Naive B cell (primary cell): ENCODE results near the gene ZEB2. TPM values are rescaled to one million over a fixed set of nuclear protein-coding genes. Genes with fewer than 3 reads are reported as not detected.
A peak's percentile ranks its signal among the peaks of the same experiment; 100 is the strongest.

Source experiments
- ATAC-seq, 2 donors: fragments of 150-1000 bp; cut with Tn5 transposase; 2 replicates each; pipeline ENCODE4 v1.10.0; 2021; ENCODE audit warnings: low read depth in 2 of 2, mild to moderate bottlenecking in 2 of 2, moderate library complexity in 2 of 2
- DNase-seq: peaks from one replicate; pipeline ENCODE4 v3.0.0; 2022
- H3K27ac Mint-ChIP-seq, 6 donors: one replicate each; pipeline ENCODE4 v1.8.0; 2020 to 2022; ENCODE audit warnings: mild to moderate bottlenecking in 6 of 6, mixed read lengths in 6 of 6, moderate library complexity in 5 of 6, inconsistent platforms in 2 of 6
- H3K27me3 Mint-ChIP-seq, 3 donors: one replicate each; pipeline ENCODE4 v1.8.0; 2021 to 2022; ENCODE audit warnings: mixed read lengths in 3 of 3, mild to moderate bottlenecking in 1 of 3
- H3K36me3 Mint-ChIP-seq, 2 donors: one replicate each; pipeline ENCODE4 v1.8.0; 2020 to 2022; ENCODE audit warnings: mixed read lengths in 2 of 2, inconsistent platforms in 1 of 2, mild to moderate bottlenecking in 1 of 2
- H3K4me1 Mint-ChIP-seq, 3 donors: one replicate each; pipeline ENCODE4 v1.8.0; 2020 to 2022; ENCODE audit warnings: mixed read lengths in 3 of 3, inconsistent platforms in 1 of 3, mild to moderate bottlenecking in 1 of 3, moderate library complexity in 1 of 3
- H3K4me3 Mint-ChIP-seq, 8 donors: one replicate each; pipeline ENCODE4 v1.8.0; 2020 to 2022; ENCODE audit warnings: mild to moderate bottlenecking in 8 of 8, mixed read lengths in 8 of 8, moderate library complexity in 8 of 8, inconsistent platforms in 2 of 8
- H3K9me3 Mint-ChIP-seq, 7 donors: one replicate each; pipeline ENCODE4 v1.8.0; 2020 to 2022; ENCODE audit warnings: mixed read lengths in 7 of 7, mild to moderate bottlenecking in 5 of 7, inconsistent platforms in 2 of 7, moderate library complexity in 1 of 7
- polyA plus RNA-seq, 6 donors: library from polyadenylated mRNA; unstranded; fragments of 300-500 nt; fragmentation: Illumina TruSeq; gene quantifications; one replicate each; pipeline ENCODE4 v1.2.3, GENCODE V29; 2021; ENCODE audit warnings: low read depth in 6 of 6

The ZEB2 gene
- polyA plus RNA-seq, 6 donors from 2014 or later = 62.2 to 96.5 (median 73.1) TPM

- Mint-ChIP-seq H3K36me3 (peaks cover 7% of the 10 kb centered on the region in 2 donors), H3K4me1 (peaks cover 31 to 41% (median 33%) of the 10 kb centered on the region in 3 donors), H3K9me3 (no peaks in the 10 kb centered on the region), H3K27me3 (no peaks in the 10 kb centered on the region), H3K4me3 (no peak overlapping the region), H3K27ac (peak overlapping the region in 4 of 6 donors; percentile 0 to 58 (median 37))
- DNase-seq = no peak
- ATAC-seq = no peak
Measured at GRCh38 chr2:144467502-144468137, 52.3 kb downstream of the ZEB2 start.

- Mint-ChIP-seq H3K36me3 (peaks cover 7% of the 10 kb centered on the region in 2 donors), H3K4me3 (no peak overlapping the region), H3K9me3 (no peaks in the 10 kb centered on the region), H3K4me1 (peaks cover 36 to 50% (median 40%) of the 10 kb centered on the region in 3 donors), H3K27me3 (no peaks in the 10 kb centered on the region), H3K27ac (no peak overlapping the region)
- no peak for DNase-seq
- no peak for ATAC-seq
Measured at GRCh38 chr2:144466637-144467036, 53.3 kb downstream of the ZEB2 start.

GRCh38 chr2:144465749-144466148 is 54.2 kb downstream of the ZEB2 start:
- no peak for ATAC-seq
- no peak overlapping the region for H3K4me3 Mint-ChIP-seq
- peaks cover 37 to 57% (median 44%) of the 10 kb centered on the region in 3 donors for H3K4me1 Mint-ChIP-seq

GRCh38 chr2:144464730-144465129 is 55.2 kb downstream of the ZEB2 start:
- Mint-ChIP-seq H3K36me3 (peaks cover 0 to 7% of the 10 kb centered on the region in 2 donors), H3K27ac (peak overlapping the region in 2 of 6 donors; percentile 31 to 66), H3K4me3 (no peak overlapping the region), H3K4me1 (peaks cover 40 to 62% (median 50%) of the 10 kb centered on the region in 3 donors), H3K27me3 (no peaks in the 10 kb centered on the region), H3K9me3 (no peaks in the 10 kb centered on the region)
- ATAC-seq (no peak), DNase-seq (no peak)

More at GRCh38 chr2:144465749-144466148, 54.2 kb downstream of the ZEB2 start:
- peak overlapping the region in 2 of 6 donors; percentile 12 to 31 for H3K27ac Mint-ChIP-seq
- DNase-seq = no peak
- H3K9me3 Mint-ChIP-seq = no peaks in the 10 kb centered on the region
- peaks cover 0 to 7% of the 10 kb centered on the region in 2 donors for H3K36me3 Mint-ChIP-seq
- no peaks in the 10 kb centered on the region for H3K27me3 Mint-ChIP-seq

GRCh38 chr2:144463266-144463665 is 56.7 kb downstream of the ZEB2 start:
- H3K36me3 Mint-ChIP-seq = peaks cover 0 to 7% of the 10 kb centered on the region in 2 donors
- H3K27ac Mint-ChIP-seq = peak overlapping the region in 2 of 6 donors; percentile 27 to 63
- peaks cover 45 to 72% (median 56%) of the 10 kb centered on the region in 3 donors for H3K4me1 Mint-ChIP-seq
- no peak for ATAC-seq
- peak overlapping the region in 1 of 8 donors; percentile 45 for H3K4me3 Mint-ChIP-seq
- DNase-seq = no peak
- no peaks in the 10 kb centered on the region for H3K27me3 Mint-ChIP-seq
- H3K9me3 Mint-ChIP-seq = no peaks in the 10 kb centered on the region

- Mint-ChIP-seq H3K27ac (peak overlapping the region in 2 of 6 donors; percentile 51 to 65), H3K36me3 (peaks cover 0 to 7% of the 10 kb centered on the region in 2 donors), H3K27me3 (no peaks in the 10 kb centered on the region), H3K4me3 (no peak overlapping the region), H3K4me1 (peaks cover 44 to 74% (median 62%) of the 10 kb centered on the region in 3 donors), H3K9me3 (no peaks in the 10 kb centered on the region)
- DNase-seq (no peak), ATAC-seq (no peak)
Measured at GRCh38 chr2:144462266-144462665, 57.7 kb downstream of the ZEB2 start.

- DNase-seq = no peak
- ATAC-seq = no peak
- peaks cover 0 to 7% of the 10 kb centered on the region in 2 donors for H3K36me3 Mint-ChIP-seq
- H3K27ac Mint-ChIP-seq = peak overlapping the region in 2 of 6 donors; percentile 51 to 59
- no peaks in the 10 kb centered on the region for H3K27me3 Mint-ChIP-seq
- H3K9me3 Mint-ChIP-seq = no peaks in the 10 kb centered on the region
- H3K4me3 Mint-ChIP-seq = no peak overlapping the region
- H3K4me1 Mint-ChIP-seq = peaks cover 51 to 80% (median 70%) of the 10 kb centered on the region in 3 donors
Measured at GRCh38 chr2:144461308-144461766, 58.6 kb downstream of the ZEB2 start.

GRCh38 chr2:144460727-144461307 is 59.1 kb downstream of the ZEB2 start:
- H3K27ac Mint-ChIP-seq = peak overlapping the region in 1 of 6 donors; percentile 51
- no peak for DNase-seq
- peaks cover 0 to 7% of the 10 kb centered on the region in 2 donors for H3K36me3 Mint-ChIP-seq
- H3K4me1 Mint-ChIP-seq = peaks cover 56 to 80% (median 73%) of the 10 kb centered on the region in 3 donors
- H3K27me3 Mint-ChIP-seq = no peaks in the 10 kb centered on the region
- no peak overlapping the region for H3K4me3 Mint-ChIP-seq
- no peaks in the 10 kb centered on the region for H3K9me3 Mint-ChIP-seq
- ATAC-seq = no peak

GRCh38 chr2:144459937-144460336 is 60.0 kb downstream of the ZEB2 start:
- Mint-ChIP-seq H3K4me3 (peak overlapping the region in 1 of 8 donors; percentile 0), H3K27me3 (no peaks in the 10 kb centered on the region), H3K36me3 (peaks cover 0 to 7% of the 10 kb centered on the region in 2 donors), H3K27ac (peak overlapping the region in 2 of 6 donors; percentile 7 to 27), H3K4me1 (peaks cover 60 to 83% (median 73%) of the 10 kb centered on the region in 3 donors), H3K9me3 (no peaks in the 10 kb centered on the region)
- DNase-seq = no peak
- ATAC-seq = peak; percentile 21 to 49

GRCh38 chr2:144459286-144459685 is 60.6 kb downstream of the ZEB2 start:
- Mint-ChIP-seq H3K27ac (peak overlapping the region in 4 of 6 donors; percentile 7 to 56 (median 39)), H3K36me3 (peaks cover 0 to 7% of the 10 kb centered on the region in 2 donors), H3K4me1 (peaks cover 67 to 89% (median 80%) of the 10 kb centered on the region in 3 donors), H3K9me3 (no peaks in the 10 kb centered on the region), H3K27me3 (no peaks in the 10 kb centered on the region), H3K4me3 (peak overlapping the region in 2 of 8 donors; percentile 0 to 55)
- ATAC-seq = no peak
- DNase-seq = no peak

GRCh38 chr2:144458541-144458940 is 61.4 kb downstream of the ZEB2 start:
- peaks cover 67 to 90% (median 84%) of the 10 kb centered on the region in 3 donors for H3K4me1 Mint-ChIP-seq
- H3K27me3 Mint-ChIP-seq = no peaks in the 10 kb centered on the region
- no peaks in the 10 kb centered on the region for H3K9me3 Mint-ChIP-seq

GRCh38 chr2:144456680-144457079 is 63.2 kb downstream of the ZEB2 start:
- H3K36me3 Mint-ChIP-seq = peaks cover 0 to 4% of the 10 kb centered on the region in 2 donors
- H3K27ac Mint-ChIP-seq = peak overlapping the region in 4 of 6 donors; percentile 21 to 44 (median 32)
- ATAC-seq (peak; percentile 63 to 75), DNase-seq (no peak)
- H3K4me1 Mint-ChIP-seq = peaks cover 77 to 93% (median 91%) of the 10 kb centered on the region in 3 donors
- peak overlapping the region in 3 of 8 donors; percentile 4 to 32 (median 31) for H3K4me3 Mint-ChIP-seq
- H3K9me3 Mint-ChIP-seq = no peaks in the 10 kb centered on the region
- no peaks in the 10 kb centered on the region for H3K27me3 Mint-ChIP-seq

More at GRCh38 chr2:144458541-144458940, 61.4 kb downstream of the ZEB2 start:
- H3K4me3 Mint-ChIP-seq = peak overlapping the region in 1 of 8 donors; percentile 0
- H3K36me3 Mint-ChIP-seq = peaks cover 1 to 2% of the 10 kb centered on the region in 2 donors
- ATAC-seq (no peak), DNase-seq (no peak)
- peak overlapping the region in 4 of 6 donors; percentile 23 to 78 (median 42) for H3K27ac Mint-ChIP-seq

- Mint-ChIP-seq H3K27ac (peak overlapping the region in 3 of 6 donors; percentile 16 to 54 (median 44)), H3K9me3 (no peaks in the 10 kb centered on the region), H3K4me3 (peak overlapping the region in 3 of 8 donors; percentile 13 to 32 (median 31)), H3K27me3 (no peaks in the 10 kb centered on the region), H3K4me1 (peaks cover 71 to 87% (median 86%) of the 10 kb centered on the region in 3 donors), H3K36me3 (peaks cover 0 to 4% of the 10 kb centered on the region in 2 donors)
- ATAC-seq (no peak), DNase-seq (no peak)
Measured at GRCh38 chr2:144455987-144456386, 63.9 kb downstream of the ZEB2 start.
